Measurements from ENCODE around the gene FBXO10.
"Not testable (repeated sequence)": the region's sequence is repeated elsewhere in the genome, so short reads cannot be mapped to it uniquely, and the experiment has no call there.

The FBXO10 gene

DNA sequence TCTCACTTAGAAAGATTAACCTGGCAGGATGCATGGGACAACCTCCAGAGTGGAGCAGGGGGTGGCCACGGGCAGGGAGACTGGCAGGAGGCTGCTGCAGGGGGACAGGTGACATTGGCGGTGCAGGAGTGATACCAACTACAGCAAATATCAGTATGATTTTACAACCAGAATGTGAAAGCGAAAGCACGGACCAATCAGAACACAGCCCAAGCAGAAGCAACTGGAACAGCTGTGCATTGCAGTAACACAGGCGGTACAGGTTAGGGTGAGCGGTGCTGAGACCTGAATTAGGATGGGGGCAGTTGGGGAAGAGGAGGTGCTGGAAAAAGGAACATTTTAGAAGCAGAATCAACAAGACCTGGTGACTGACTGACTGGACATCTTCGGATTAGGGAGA, 61.2 kb downstream of the FBXO10 start:
- DNase-seq (ENCODE audit: low read depth in 1 of 2, low spot score in 1 of 2) = no peak

DNA sequence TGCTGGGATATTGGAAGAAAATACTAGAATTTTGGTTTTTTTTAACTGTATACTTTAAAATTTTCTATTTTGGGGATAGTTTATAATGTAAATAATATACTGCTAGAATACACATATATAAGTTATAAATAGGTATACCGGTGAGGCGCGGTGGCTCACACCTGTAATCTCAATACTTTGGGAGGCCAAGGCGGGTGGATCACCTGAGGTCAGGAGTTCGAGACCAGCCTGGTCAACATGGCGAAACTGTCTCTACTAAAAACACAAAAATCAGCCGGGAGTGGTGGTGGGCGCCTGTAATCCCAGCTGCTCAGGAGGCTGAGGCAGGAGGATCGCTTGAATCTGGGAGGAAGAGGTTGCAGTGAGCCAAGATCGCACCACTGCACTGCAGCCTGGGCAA, 61.8 kb downstream of the FBXO10 start:
- DNase-seq (ENCODE audit: low read depth in 1 of 2, low spot score in 1 of 2) = not testable (repeated sequence)

DNA sequence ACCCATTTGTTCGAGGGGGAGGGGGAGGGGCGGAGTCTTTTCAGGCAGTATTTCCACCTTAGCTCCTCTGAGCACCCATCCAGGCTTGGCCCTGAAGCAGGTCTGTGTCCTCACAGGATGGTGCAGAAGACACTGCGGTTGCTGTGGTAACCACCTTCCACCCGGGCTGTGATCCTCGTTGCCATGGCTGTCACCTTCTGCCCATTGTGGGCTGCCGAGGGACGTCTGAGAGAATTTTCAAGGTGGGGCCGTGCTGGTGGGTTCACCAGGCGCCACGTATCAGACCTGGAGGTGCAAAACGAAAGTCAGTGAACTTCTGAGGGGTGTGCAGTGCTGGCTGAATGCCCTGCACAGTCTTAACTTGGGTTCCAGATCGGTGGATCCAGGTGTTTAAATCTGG, 63.7 kb downstream of the FBXO10 start:
- DNase-seq (ENCODE audit: low read depth in 1 of 2, low spot score in 1 of 2) = no peak

DNA sequence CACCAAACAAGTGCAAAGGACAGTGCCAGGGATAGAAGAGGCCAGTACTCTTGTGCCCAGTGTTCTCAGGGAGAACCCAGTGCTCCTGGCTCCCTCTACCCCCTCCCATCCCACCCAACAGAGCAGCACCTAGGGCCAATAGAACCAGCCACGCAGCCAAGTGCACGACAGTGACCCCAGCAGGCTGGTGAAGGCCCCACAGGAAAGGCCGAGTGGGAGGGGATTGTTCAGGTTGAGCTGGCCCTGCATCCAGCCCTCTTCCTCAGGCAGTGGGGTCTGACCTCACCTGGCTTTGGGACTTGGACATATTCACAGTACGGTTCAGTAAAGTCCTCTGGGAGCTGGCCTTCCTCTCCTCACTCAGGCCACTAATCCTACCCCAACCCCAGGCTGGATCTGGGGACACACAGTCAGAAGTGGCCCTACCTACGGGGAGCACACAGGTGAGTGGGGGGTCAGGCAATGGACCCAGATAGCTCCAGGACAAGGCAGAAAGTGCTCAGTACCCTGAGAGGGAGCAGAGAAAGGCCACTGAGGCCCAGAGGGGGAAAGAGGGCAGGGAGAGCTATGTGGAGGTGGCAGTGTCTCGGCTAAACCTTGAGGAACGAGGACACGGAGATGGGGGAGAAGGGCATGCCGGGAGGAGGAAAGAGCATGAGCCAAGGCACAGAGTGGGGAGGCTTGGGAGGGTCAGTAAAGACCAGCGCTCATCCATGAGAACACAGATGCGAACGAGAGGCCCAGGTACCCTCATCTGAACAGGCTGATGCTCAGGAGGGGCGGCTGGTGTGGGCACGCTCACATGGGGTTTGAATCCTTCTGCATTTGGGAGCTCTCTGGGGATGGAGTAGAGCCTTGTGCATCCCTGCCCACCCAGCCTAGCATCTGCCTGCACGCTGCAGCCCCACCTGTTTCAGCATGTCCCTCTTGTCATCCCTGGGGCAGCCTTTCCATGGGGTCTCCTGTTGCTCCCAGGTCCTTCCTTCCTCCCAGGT, 64.9 kb downstream of the FBXO10 start:
- DNase-seq (ENCODE audit: low read depth in 1 of 2, low spot score in 1 of 2) = no peak

DNA sequence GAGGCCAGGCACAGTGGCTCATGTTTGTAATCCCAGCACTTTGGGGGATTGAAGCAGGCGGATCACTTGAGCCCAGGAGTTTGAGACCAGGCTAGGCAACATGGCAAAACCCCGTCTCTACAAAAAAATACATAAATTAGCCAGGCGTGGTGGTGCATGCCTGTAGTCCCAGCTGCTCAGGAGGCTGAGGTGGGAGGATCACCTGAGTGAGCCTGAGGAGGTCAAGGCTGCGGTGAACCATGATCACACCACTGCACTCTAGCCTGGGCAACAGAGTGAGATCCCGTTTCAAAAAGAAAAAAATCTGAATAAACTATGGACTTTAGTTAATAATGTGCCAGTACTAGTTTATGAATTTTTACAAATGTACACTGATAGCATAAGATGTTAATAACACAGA, 66.1 kb downstream of the FBXO10 start:
- not testable (repeated sequence) for DNase-seq (ENCODE audit: low read depth in 1 of 2, low spot score in 1 of 2)

DNA sequence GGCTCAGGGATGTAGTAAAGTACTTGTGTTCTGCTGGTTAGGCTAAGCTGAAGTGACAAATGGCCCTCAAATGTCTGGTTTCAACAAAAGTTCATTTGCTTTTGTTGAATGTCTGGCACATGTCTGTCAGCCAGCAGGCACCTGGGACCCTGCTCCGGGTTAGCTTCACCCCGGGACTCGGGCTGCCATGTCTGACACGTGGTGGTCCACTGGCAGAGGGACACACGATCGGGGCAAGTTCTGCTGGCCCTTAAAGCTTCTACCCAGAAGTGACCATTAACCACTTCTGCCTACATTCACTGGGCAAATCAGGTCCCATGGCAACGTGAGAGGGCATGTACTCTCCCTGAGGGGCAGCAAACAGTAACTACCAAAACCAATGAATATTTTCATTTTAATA, 66.6 kb downstream of the FBXO10 start:
- DNase-seq (ENCODE audit: low read depth in 1 of 2, low spot score in 1 of 2) = no peak

DNA sequence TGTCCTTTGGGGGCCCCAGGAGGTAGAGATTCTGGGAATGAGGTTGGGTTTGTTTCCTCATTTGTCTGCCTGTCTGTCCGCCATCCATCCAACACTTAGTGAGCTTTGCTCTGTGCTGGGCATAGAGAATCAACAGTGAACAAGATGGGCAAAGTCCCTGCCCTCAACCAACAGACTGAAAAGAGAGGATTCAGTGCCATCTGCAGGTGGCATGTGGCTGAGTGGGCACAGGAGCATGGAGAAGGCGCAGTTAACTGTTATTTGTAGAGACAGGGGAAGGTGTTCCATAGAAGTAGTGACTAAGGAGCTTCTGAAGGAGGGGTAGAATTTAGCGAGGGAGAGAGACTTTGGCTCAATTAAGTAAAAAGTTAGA, 67.4 kb downstream of the FBXO10 start:
- no peak for DNase-seq (ENCODE audit: low read depth in 1 of 2, low spot score in 1 of 2)

DNA sequence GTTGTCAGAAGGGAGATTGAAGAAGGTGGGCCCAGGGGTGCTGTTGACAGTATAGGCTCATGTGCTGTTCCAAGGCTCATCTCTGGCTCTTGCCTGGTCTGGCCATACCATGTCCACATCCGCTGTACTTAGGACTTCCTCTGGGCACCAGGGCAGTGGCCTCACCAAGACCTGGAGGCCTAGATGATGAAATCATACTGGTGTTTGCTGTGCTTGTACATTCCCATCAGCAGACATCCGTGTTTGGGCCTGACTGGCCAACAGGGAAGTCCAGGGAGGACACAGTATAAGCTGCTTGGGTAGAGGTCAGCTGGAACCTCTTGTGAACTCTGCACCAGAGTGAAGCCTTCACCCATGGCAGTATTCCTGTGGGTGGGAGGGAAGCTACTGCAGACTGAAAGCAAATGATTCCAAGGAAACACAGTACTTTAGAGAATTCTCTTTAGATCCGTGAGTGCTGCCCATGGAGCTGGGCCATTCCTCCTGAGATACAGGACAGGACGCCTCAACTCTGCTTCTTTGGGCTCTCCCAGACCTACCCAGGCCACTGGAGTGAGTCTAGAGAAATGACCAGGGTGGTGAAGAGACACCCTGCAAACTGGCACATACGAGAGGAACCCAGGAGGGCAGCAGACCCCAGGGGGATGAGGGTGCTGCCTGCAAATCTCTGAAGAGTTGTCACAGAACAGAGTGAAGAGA, 67.9 kb downstream of the FBXO10 start:
- no peak for DNase-seq (ENCODE audit: low read depth in 1 of 2, low spot score in 1 of 2)

DNA sequence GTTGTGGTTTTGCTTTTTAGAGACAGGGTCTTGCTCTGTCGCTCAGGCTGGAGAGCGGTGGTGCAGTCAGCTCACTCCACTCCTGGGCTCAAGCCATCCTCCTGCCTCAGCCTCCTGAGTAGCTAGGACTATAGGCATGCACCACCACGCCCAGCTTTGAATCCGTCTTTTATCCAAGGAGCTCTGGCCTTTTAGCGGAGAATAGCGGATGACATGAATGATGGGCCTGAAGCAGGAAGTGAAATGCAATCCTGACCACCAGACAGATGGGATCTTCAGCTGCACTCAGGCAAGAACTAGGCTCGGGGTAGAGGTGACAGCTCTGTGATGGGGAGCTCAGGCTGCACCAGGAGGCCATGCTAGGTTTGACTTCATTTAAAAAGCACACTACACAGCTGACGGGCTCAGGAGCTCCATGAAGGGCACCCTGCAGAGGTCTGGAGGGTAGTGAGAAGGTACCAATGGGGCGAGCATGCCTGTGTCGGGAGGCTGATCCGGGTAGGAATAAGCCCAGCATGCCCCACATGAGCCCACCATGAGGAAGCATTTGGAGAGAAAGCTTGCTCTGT, 68.5 kb downstream of the FBXO10 start:
- DNase-seq (ENCODE audit: low read depth in 1 of 2, low spot score in 1 of 2) = no peak

DNA sequence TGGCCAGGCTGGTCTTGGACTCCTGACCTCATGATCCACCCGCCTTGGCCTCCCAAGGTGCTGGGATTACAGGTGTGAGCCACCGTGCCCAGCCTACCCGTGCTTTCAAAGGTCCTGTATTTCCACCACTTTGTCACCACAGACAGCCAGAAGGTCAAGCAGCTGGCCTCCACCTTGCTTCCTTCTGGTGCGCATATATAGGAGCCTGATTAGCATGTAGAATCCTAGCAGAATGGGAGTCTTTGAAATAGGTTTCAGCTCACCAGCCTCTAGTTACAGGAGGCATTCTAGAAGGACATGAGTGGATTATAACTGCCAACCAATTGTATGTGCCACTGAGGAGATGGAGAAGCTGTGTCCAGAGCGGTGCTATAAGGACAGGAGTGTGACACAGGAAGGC, 71.6 kb downstream of the FBXO10 start:
- no peak for DNase-seq (ENCODE audit: low read depth in 1 of 2, low spot score in 1 of 2)

DNA sequence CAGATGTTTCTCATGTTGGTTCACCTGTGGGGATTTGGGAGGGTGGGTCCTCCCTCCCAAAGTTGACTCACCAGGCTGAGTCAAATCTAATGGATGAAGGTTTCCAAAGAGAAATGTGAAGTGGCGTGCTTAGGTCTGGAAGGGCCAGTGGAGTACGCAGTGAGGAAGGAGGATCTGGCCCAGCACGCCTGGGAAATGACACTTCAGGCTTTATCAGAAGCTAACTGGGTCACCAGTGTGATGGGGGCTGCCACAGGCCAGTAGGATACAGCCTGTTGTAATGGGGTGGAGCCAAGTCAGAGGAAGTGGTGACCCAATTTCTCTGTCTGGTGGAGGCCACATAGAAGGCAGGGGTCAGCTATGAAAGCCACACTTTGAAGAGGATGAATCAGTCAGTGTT, 72.4 kb downstream of the FBXO10 start:
- DNase-seq (ENCODE audit: low read depth in 1 of 2, low spot score in 1 of 2) = no peak

DNA sequence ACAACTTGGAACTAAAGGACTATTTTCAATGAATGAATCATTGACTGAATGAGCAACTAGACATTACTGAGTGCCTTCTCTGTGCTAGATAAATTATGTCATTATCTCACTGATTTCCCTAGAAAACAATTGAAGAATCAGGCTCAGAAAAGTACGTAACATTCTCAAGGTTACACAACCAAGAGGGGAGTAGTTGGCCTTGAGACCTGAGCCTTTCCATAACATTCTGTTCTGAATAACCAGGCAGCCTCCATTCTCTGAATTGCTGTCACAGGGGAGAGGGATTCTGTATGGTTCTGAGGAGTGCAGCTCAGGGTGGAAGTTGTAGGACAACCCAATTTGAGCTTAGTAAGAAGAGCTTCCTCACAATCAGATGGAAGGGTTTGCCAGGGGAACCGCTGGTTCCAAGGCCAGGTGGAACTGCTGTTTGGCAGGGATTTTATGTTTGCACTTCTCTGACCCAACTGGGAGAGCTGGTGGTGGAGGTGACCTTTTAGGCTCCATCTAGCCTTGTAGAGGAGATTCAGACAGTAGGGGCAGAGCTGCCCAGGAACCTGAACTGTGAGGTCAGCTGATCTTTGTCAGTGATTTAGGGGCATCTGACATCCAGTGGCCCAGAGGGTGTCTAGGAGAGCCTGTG, 74.1 kb downstream of the FBXO10 start:
- no peak for DNase-seq (ENCODE audit: low read depth in 1 of 2, low spot score in 1 of 2)

DNA sequence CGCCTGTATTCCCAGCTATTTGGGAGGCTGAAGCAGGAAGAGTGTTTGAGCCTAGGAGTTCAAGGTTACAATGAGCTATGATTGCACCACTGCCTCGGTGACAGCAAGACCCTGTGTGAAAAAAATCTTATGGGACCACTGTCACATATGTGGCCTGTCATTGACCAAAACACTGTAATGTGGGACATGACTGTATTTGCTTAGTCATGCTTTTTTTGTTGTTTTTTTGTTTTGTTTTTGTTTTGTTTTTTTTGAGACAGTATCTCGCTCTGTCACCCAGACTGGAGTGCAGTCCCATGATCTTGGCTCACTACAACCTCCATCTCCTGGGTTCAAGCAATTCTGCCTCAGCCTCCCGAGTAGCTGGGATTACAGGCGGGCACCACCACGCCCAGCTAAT, 76.9 kb downstream of the FBXO10 start:
- no peak for DNase-seq (ENCODE audit: low read depth in 1 of 2, low spot score in 1 of 2)

DNA sequence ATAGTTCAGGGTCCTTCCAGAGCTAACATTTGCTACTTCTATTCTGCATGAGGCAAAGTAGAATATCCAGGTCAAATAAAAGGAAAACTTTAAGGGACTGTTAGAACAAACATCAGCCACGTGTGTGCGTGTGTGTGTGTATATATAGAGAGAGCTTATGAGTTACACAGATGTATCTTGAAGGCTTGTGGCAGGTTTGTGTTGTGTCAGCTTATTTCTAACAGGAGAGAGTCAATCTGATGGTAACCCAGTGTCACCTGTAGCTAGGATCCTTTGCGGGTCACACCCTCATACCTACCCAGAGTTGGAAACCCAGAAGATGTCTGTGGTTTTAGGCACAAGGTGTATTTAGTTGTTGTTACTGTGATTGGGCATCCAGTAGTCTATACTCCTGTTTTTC, 77.7 kb downstream of the FBXO10 start:
- DNase-seq (ENCODE audit: low read depth in 1 of 2, low spot score in 1 of 2) = no peak

DNA sequence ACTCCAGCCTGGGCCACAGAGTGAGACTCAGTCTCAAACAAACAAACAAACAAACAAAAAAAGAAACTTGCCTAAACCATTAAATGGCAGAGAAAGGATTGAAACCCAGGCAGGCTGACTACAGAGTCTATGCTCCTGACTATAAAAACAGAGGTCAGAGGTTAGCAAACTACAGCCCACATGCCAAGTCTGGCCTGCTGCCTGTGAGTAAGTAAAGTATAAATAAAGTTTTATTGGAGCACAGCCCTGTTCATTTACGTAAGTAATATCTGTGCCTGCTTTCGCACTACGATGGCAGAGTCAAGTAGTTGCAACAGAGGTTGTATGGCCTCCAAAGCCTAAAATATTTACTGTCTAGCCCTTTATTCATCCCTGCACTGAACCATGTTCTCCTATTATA, 78.9 kb downstream of the FBXO10 start:
- DNase-seq (ENCODE audit: low read depth in 1 of 2, low spot score in 1 of 2) = no peak

DNA sequence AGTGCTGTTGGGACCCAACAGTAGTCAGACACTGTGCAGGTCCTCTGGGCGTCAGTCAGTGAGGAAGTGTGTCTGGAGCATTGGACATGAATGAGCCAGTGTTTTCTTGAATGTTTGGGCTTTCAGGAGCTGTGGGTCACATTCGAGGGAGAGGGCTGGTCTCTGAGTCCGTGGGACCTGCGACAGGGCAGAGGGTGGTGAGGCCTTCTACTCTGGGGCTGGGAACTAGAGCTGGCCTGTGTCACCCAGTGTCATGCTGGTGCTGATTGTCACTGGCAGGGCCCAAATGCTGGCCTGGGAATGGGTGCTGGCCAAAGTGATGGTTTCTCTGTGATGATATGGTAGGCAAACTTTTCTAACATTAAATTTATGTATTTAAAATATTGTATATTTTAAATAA, 80.2 kb downstream of the FBXO10 start:
- no peak for DNase-seq (ENCODE audit: low read depth in 1 of 2, low spot score in 1 of 2)

DNA sequence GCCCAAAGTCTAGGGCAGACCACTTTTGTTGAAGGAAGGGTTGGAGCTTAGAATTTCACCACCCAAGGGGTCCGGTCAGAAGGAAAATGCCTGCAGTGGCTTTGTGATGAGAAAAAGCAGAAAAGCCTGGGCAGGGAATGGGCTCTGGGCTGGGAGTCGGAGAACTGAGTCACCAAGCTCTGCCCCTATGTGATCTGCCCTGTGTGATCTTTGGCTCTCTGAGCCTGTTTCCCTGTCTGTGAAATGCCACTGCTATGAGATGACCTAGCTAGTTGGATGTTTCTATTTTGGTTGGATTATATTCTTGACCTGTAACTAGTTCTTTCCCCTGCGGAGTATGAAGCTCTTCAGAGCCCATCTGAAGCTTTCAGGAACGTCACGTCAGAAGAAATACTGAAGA, 80.6 kb downstream of the FBXO10 start:
- no peak for DNase-seq (ENCODE audit: low read depth in 1 of 2, low spot score in 1 of 2)

DNA sequence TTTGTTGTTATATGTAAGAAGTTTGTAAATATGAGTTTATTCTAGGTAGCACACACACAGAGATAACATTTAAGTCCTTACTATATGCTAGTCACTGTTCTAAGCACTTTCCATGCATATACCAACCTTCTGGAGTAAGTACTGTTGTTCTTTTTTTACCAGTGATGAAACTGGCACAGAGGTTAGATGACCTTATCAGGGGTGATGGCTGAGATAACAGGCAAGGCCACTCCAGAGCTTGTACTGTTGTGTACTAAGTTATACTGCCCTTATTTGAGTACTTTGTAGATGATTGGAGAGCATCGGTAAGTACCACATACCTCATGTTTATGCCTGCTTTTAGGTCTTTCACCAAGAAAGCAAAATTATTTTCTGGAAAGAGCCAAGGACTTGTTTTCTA, 84.2 kb downstream of the FBXO10 start:
- no peak for DNase-seq (ENCODE audit: low read depth in 1 of 2, low spot score in 1 of 2)

DNA sequence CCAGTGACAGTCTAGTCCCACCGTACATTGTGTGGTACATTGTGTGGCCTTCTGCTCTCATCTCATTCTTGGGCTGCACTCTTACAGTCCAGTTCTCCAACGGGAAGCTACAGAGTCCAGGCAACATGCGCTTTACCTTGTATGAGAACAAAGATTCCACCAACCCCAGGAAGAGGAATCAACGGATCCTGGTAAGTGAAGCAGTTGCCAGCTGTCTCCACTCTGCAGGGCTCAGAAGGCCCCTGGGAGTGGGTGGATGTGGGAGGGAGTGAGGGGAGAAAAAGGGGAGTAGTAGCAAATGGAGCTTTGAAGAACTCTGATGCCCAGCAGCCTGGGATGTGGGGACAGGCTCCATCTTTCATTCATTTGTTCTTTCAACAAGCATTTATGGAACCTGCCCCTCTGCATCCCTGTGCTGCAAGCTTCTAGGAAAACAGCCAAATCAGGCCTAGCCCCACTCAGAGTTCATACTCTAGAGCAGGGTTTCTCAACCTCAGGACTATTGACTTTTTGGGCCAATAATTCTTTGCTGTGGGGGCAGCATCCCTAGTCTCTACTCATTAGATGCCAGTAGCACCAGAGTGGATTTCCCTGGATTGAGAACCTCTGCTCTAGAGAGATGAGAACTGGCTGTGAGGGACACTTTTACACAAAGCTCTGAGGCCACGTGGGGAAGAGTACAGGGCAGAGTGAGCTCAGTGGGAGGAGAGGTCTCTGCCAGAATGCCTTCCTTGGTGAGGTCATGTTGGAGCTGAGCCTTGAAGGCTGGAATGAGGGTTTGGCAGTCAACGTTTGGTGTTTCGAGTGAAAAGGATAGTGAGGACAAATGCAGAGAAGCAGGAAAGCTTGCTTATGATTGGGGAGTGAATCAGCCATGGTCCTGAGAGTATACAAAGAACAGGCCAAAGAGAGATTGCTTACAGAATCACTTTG, 89.3 kb downstream of the FBXO10 start:
- DNase-seq (ENCODE audit: low read depth in 1 of 2, low spot score in 1 of 2) = no peak

DNA sequence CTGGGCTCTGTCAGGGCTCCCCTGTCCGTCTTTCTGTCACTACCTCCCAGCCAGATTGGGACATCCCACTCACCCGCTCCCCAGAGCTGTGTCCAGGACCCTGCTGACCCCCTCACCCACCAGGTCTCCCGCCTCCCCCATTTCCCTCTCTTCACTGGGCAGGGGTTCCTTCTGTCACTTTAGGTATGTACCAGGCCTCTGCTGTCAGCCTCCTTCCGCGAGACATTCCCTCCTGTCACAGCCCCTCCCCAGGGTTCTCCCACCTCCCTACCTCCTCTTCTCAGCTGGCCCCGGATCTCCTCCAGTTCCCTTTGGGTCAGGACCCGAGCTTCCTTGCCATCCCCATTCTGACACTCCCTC, 89.9 kb downstream of the FBXO10 start:
- DNase-seq (ENCODE audit: low read depth in 1 of 2, low spot score in 1 of 2) = no peak
